ENCODE results near the gene TMEM63B.

- TF ChIP-seq POLR2AphosphoS5 (IDR thresholded peaks at IDR 0.05) = no peak
- no peak for TF ChIP-seq EP300 (IDR thresholded peaks at IDR 0.05)
- TF ChIP-seq CTCF (IDR thresholded peaks at IDR 0.05) = no peak
Observed at GRCh38 chr6:44117397-44118128, 9.8 kb upstream of the TMEM63B start.
